Natural killer cell treated with Interleukin-12 subunit alpha and Interleukin-12 subunit beta and Interleukin-15 and Interleukin-18, amount 100 ng/mL, for 72 hours (primary cell): Measurements from ENCODE around the gene IFIT2. TPM values are rescaled to one million over a fixed set of nuclear protein-coding genes. Genes with fewer than 3 reads are reported as not detected.

Experiments used
- ATAC-seq, 2 donors: fragments of 150-1000 bp; cut with Tn5 transposase in 1 of 2; sonication (Bioruptor Pico), chemical (Tn5 transposase) in 1 of 2; 2 replicates each; pipeline ENCODE4 v1.10.0; 2021
- DNase-seq: peaks from one replicate; pipeline ENCODE4 v3.0.0; 2022; ENCODE audit warnings: low spot score
- H3K27ac Mint-ChIP-seq, 2 donors: 1 replicate in 1 of 2; 2 replicates in 1 of 2; pipeline ENCODE4 v1.8.0; 2022; ENCODE audit warnings: mixed read lengths in 2 of 2, mild to moderate bottlenecking in 1 of 2, moderate library complexity in 1 of 2
- H3K27me3 Mint-ChIP-seq, 2 donors: 1 replicate in 1 of 2; 2 replicates in 1 of 2; pipeline ENCODE4 v1.8.0; 2022; ENCODE audit warnings: mixed read lengths in 2 of 2
- H3K36me3 Mint-ChIP-seq: one replicate; pipeline ENCODE4 v1.8.0; 2022; ENCODE audit warnings: mixed read lengths
- H3K4me1 Mint-ChIP-seq, 2 donors: 1 replicate in 1 of 2; 2 replicates in 1 of 2; pipeline ENCODE4 v1.8.0; 2022; ENCODE audit warnings: low read depth in 2 of 2, mixed read lengths in 2 of 2, mild to moderate bottlenecking in 1 of 2
- H3K4me3 Mint-ChIP-seq: one replicate; pipeline ENCODE4 v1.8.0; 2022; ENCODE audit warnings: mixed read lengths
- H3K9me3 Mint-ChIP-seq: 2 replicates; pipeline ENCODE4 v1.8.0; 2022; ENCODE audit warnings: mixed read lengths
- total RNA-seq, 2 donors: library from RNA; stranded (reverse); gene quantifications; one replicate each; pipeline ENCODE4 v1.2.3, GENCODE V29; 2022

IFIT2 gene
- total RNA-seq, 2 donors from 2014 or later, result 1.5 to 1.7 TPM

- H3K9me3 Mint-ChIP-seq, result no peaks in the 10 kb centered on the region
- DNase-seq, result no peak
- no peak for ATAC-seq
- H3K27ac Mint-ChIP-seq, result no peak overlapping the region
- peaks cover 4 to 5% of the 10 kb centered on the region in 2 donors for H3K4me1 Mint-ChIP-seq
- no peaks in the 10 kb centered on the region for H3K36me3 Mint-ChIP-seq
- peaks cover 0 to 13% of the 10 kb centered on the region in 2 donors for H3K27me3 Mint-ChIP-seq
- H3K4me3 Mint-ChIP-seq, result no peak overlapping the region
These were observed 32.3 kb upstream of the IFIT2 start for GRCh38 chr10:89269433-89270152.

GRCh38 chr10:89270153-89270483 lies 31.7 kb upstream of the IFIT2 start:
- ATAC-seq (no peak), DNase-seq (no peak)
- H3K9me3 Mint-ChIP-seq, result no peaks in the 10 kb centered on the region
- no peaks in the 10 kb centered on the region for H3K36me3 Mint-ChIP-seq
- H3K4me3 Mint-ChIP-seq, result no peak overlapping the region
- H3K27me3 Mint-ChIP-seq, result peaks cover 0 to 13% of the 10 kb centered on the region in 2 donors
- peaks cover 4 to 5% of the 10 kb centered on the region in 2 donors for H3K4me1 Mint-ChIP-seq
- H3K27ac Mint-ChIP-seq, result no peak overlapping the region

- Mint-ChIP-seq H3K36me3 (no peaks in the 10 kb centered on the region), H3K27me3 (peaks cover 0 to 13% of the 10 kb centered on the region in 2 donors), H3K27ac (no peak overlapping the region), H3K9me3 (no peaks in the 10 kb centered on the region), H3K4me1 (peaks cover 4 to 5% of the 10 kb centered on the region in 2 donors), H3K4me3 (no peak overlapping the region)
- DNase-seq (no peak), ATAC-seq (no peak)
These were observed 30.3 kb upstream of the IFIT2 start for GRCh38 chr10:89271532-89271931.

GRCh38 chr10:89273680-89274079 lies 28.2 kb upstream of the IFIT2 start:
- H3K4me1 Mint-ChIP-seq, result no peaks in the 10 kb centered on the region
- no peak for ATAC-seq

GRCh38 chr10:89274928-89275327 lies 26.9 kb upstream of the IFIT2 start:
- ATAC-seq, result no peak
- H3K4me1 Mint-ChIP-seq, result no peaks in the 10 kb centered on the region
- DNase-seq, result no peak
- H3K27ac Mint-ChIP-seq, result no peak overlapping the region
- H3K4me3 Mint-ChIP-seq, result no peak overlapping the region
- H3K9me3 Mint-ChIP-seq, result no peaks in the 10 kb centered on the region
- H3K27me3 Mint-ChIP-seq, result peaks cover 0 to 22% of the 10 kb centered on the region in 2 donors
- H3K36me3 Mint-ChIP-seq, result no peaks in the 10 kb centered on the region

More at GRCh38 chr10:89273680-89274079, 28.2 kb upstream of the IFIT2 start:
- H3K27ac Mint-ChIP-seq, result no peak overlapping the region
- H3K27me3 Mint-ChIP-seq, result peaks cover 0 to 20% of the 10 kb centered on the region in 2 donors
- DNase-seq, result no peak
- H3K9me3 Mint-ChIP-seq, result no peaks in the 10 kb centered on the region
- no peaks in the 10 kb centered on the region for H3K36me3 Mint-ChIP-seq
- no peak overlapping the region for H3K4me3 Mint-ChIP-seq

GRCh38 chr10:89275383-89275782 lies 26.5 kb upstream of the IFIT2 start:
- H3K4me1 Mint-ChIP-seq, result no peaks in the 10 kb centered on the region
- no peak overlapping the region for H3K27ac Mint-ChIP-seq
- ATAC-seq (no peak), DNase-seq (no peak)
- H3K36me3 Mint-ChIP-seq, result no peaks in the 10 kb centered on the region
- H3K9me3 Mint-ChIP-seq, result no peaks in the 10 kb centered on the region
- peaks cover 0 to 22% of the 10 kb centered on the region in 2 donors for H3K27me3 Mint-ChIP-seq
- H3K4me3 Mint-ChIP-seq, result no peak overlapping the region

GRCh38 chr10:89278034-89278535 lies 23.8 kb upstream of the IFIT2 start:
- H3K4me1 Mint-ChIP-seq, result no peaks in the 10 kb centered on the region
- no peaks in the 10 kb centered on the region for H3K36me3 Mint-ChIP-seq
- ATAC-seq (no peak), DNase-seq (no peak)
- no peaks in the 10 kb centered on the region for H3K9me3 Mint-ChIP-seq
- no peak overlapping the region for H3K27ac Mint-ChIP-seq
- H3K27me3 Mint-ChIP-seq, result peaks cover 0 to 17% of the 10 kb centered on the region in 2 donors
- H3K4me3 Mint-ChIP-seq, result no peak overlapping the region

- no peak for ATAC-seq
- Mint-ChIP-seq H3K9me3 (no peaks in the 10 kb centered on the region), H3K27ac (no peak overlapping the region), H3K4me3 (no peak overlapping the region), H3K4me1 (no peaks in the 10 kb centered on the region), H3K27me3 (peaks cover 0 to 13% of the 10 kb centered on the region in 2 donors), H3K36me3 (no peaks in the 10 kb centered on the region)
- DNase-seq, result no peak
These were observed 22.9 kb upstream of the IFIT2 start for GRCh38 chr10:89278900-89279392.

GRCh38 chr10:89279421-89279869 lies 22.4 kb upstream of the IFIT2 start:
- no peaks in the 10 kb centered on the region for H3K4me1 Mint-ChIP-seq
- H3K9me3 Mint-ChIP-seq, result no peaks in the 10 kb centered on the region
- H3K36me3 Mint-ChIP-seq, result no peaks in the 10 kb centered on the region
- ATAC-seq, result no peak
- H3K27ac Mint-ChIP-seq, result no peak overlapping the region
- peaks cover 0 to 13% of the 10 kb centered on the region in 2 donors for H3K27me3 Mint-ChIP-seq
- no peak overlapping the region for H3K4me3 Mint-ChIP-seq
- DNase-seq, result no peak

GRCh38 chr10:89280508-89280907 lies 21.3 kb upstream of the IFIT2 start:
- Mint-ChIP-seq H3K4me3 (no peak overlapping the region), H3K36me3 (no peaks in the 10 kb centered on the region), H3K9me3 (no peaks in the 10 kb centered on the region), H3K4me1 (no peaks in the 10 kb centered on the region), H3K27me3 (peaks cover 8 to 19% of the 10 kb centered on the region in 2 donors), H3K27ac (no peak overlapping the region)
- DNase-seq (no peak), ATAC-seq (no peak)

GRCh38 chr10:89281606-89282395 lies 20.0 kb upstream of the IFIT2 start:
- ATAC-seq, result no peak
- no peaks in the 10 kb centered on the region for H3K4me1 Mint-ChIP-seq

GRCh38 chr10:89283025-89283935 lies 18.6 kb upstream of the IFIT2 start:
- DNase-seq (no peak), ATAC-seq (no peak)
- Mint-ChIP-seq H3K4me3 (no peak overlapping the region), H3K27me3 (peaks cover 20% of the 10 kb centered on the region in 2 donors), H3K27ac (no peak overlapping the region), H3K36me3 (no peaks in the 10 kb centered on the region), H3K9me3 (no peaks in the 10 kb centered on the region), H3K4me1 (no peaks in the 10 kb centered on the region)

More at GRCh38 chr10:89281606-89282395, 20.0 kb upstream of the IFIT2 start:
- Mint-ChIP-seq H3K4me3 (no peak overlapping the region), H3K27me3 (peaks cover 20 to 31% of the 10 kb centered on the region in 2 donors), H3K36me3 (no peaks in the 10 kb centered on the region), H3K9me3 (no peaks in the 10 kb centered on the region), H3K27ac (no peak overlapping the region)
- DNase-seq, result no peak

GRCh38 chr10:89283936-89284475 lies 17.8 kb upstream of the IFIT2 start:
- no peaks in the 10 kb centered on the region for H3K4me1 Mint-ChIP-seq
- H3K9me3 Mint-ChIP-seq, result no peaks in the 10 kb centered on the region
- no peak for ATAC-seq
- no peak overlapping the region for H3K4me3 Mint-ChIP-seq
- peaks cover 20% of the 10 kb centered on the region in 2 donors for H3K27me3 Mint-ChIP-seq
- H3K36me3 Mint-ChIP-seq, result no peaks in the 10 kb centered on the region
- H3K27ac Mint-ChIP-seq, result no peak overlapping the region
- no peak for DNase-seq
